Skin epidermis (tissue), 12 donors: ENCODE results near the gene DNAL1.
"Not testable (repeated sequence)": the region's sequence is repeated elsewhere in the genome, so short reads cannot be mapped to it uniquely, and the experiment has no call there.

ENCODE experiments used
- H3K27ac ChIP-seq, 21 experiments: fragments of 200-600 bp; sonication (generic) in 11 of 21; one replicate each; pipeline ENCODE4 v1.5.0; 2020; ENCODE audit warnings: mild to moderate bottlenecking in 3 of 21, inconsistent platforms in 2 of 21, moderate library complexity in 2 of 21
- H3K4me3 ChIP-seq, 7 experiments: fragments of 200-600 bp; sonication (generic) in 2 of 7; one replicate each; pipeline ENCODE4 v1.5.0; 2020; ENCODE audit warnings: inconsistent platforms in 2 of 7, mild to moderate bottlenecking in 2 of 7, moderate library complexity in 1 of 7

Gene DNAL1

DNA sequence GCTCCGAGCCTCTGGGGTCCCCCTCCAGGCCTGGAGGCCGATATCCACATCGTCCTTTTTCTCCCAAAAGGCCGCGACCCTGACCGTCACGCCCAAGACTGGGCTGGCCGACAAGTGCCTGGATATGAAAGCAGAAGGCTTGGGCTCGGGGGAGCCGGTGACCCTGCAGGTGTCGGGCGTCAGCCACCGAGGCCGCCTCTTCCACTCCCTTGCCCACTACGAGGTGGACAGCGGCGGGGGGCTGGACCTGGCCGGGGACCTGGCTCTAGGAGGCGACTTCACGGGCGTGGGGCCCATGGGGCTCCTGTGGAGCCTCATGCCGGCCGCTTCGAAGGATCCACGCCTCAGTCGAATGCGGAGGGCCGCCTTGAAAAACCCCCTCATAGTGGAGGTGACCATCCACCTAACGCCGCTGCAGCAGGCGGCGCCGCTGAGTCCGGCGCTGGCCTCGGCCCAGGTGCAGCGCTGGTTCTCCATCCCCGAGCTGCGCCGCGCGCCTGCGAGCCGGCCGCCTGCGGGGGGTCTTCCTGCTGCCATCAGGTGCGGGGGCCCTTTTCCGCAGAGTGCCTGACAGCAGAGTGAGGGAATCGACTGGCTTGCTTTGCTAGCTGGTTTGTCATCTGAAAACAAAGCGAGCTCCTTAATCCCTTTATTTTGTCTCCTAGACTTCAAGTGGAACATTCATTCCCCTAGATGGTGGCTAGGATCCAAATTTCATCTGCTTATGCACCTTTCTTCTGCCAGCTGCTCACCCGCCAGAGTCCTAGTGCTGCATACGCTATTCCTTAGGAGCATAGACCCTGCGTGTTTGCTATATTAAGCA lies 10.6 kb upstream of the DNAL1 start:
- peak overlapping the region; percentile 14 to 54 (median 39) for H3K4me3 ChIP-seq
- peak overlapping the region in 4 of 21 experiments; percentile 5 to 57 (median 22) for H3K27ac ChIP-seq

DNA sequence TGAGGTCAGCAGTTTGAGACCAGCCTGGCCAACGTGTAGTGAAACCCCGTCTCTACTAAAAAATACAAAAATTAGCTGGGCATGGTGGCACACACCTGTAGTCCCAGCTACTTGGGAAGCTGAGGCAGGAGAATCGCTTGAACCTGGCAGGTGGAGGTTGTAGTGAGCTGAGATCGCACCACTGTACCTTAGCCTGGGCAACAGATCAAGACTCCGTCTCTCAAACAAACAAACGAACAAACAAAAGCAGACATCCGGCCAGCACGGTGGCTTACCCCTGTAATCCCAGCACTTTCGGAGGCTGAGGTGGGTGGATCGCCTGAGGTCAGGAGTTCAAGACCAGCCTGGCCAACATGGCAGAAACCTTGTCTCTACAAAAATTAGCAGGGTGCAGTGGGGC lies 8.4 kb upstream of the DNAL1 start:
- H3K27ac ChIP-seq, H3K4me3 ChIP-seq: not testable (repeated sequence)

GRCh38 chr14:73637830-73638229 lies 7.0 kb upstream of the DNAL1 start:
- Histone ChIP-seq H3K4me3 (no peak overlapping the region), H3K27ac (no peak overlapping the region)

GRCh38 chr14:73640796-73641365 lies 3.9 kb upstream of the DNAL1 start:
- no peak overlapping the region for H3K27ac ChIP-seq
- no peak overlapping the region for H3K4me3 ChIP-seq

DNA sequence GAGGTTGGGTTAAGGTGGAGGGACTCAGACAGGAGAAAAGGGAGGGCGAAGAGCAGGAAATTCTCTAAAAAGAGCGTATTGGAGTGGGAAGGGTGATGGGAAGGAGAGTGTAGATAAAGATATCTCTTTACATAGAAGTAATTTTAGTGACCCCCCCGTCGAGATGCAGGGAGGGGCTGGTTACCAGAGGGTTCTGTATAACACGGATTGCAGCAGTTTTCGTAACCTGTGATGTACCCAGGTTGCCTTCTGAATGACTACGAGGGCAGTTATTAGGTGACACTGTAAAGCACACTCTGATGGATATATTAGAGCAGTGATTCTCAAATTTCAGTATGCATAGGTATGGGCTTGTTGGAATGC lies 443 bp downstream of the DNAL1 start:
- peak overlapping the region; percentile 44 to 79 (median 63) for H3K4me3 ChIP-seq
- peak overlapping the region in 20 of 21 experiments; percentile 12 to 94 (median 80) for H3K27ac ChIP-seq

GRCh38 chr14:73651005-73651404 lies 6.2 kb downstream of the DNAL1 start:
- Histone ChIP-seq H3K27ac (no peak overlapping the region), H3K4me3 (no peak overlapping the region)

- Histone ChIP-seq H3K27ac (no peak overlapping the region), H3K4me3 (no peak overlapping the region)
Observed at GRCh38 chr14:73655851-73656250, 11.1 kb downstream of the DNAL1 start.

DNA sequence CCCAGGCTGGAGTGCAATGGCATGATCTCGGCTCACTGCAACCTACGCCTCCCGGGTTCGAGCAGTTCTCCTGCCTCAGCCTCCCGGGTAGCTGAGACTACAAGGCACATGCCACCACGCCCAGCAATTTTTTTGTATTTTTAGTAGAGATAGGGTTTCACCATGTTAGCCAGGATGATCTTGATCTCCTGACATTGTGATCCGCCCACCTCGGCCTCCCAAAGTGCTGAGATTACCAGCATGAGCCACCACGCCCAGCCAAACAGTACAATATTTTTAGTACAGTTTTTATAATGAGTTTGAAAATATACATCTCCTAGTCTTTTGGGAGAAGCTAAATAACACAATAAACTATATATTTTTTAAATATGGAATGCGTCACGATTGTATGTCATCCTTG lies 14.4 kb downstream of the DNAL1 start:
- H3K4me3 ChIP-seq, H3K27ac ChIP-seq: not testable (repeated sequence)

DNA sequence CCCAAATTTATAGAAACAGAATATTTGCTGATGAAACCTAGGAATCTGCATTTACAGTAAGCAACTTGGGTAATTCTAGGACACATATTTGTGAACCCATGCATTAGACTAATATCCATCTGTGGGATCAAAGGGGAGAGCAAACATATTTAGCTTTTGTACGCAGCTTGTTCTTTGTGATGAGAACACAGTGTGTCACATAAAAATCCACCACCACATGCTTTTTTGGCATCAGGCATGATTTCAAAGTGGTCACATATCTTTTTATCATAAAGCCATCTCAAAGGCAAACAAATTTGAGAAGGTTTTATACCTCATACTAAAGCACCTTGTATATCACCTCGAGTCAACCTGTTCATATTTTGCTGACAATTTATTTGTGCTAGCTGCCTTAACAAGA lies 15.7 kb downstream of the DNAL1 start:
- H3K27ac ChIP-seq: no peak overlapping the region
- no peak overlapping the region for H3K4me3 ChIP-seq

DNA sequence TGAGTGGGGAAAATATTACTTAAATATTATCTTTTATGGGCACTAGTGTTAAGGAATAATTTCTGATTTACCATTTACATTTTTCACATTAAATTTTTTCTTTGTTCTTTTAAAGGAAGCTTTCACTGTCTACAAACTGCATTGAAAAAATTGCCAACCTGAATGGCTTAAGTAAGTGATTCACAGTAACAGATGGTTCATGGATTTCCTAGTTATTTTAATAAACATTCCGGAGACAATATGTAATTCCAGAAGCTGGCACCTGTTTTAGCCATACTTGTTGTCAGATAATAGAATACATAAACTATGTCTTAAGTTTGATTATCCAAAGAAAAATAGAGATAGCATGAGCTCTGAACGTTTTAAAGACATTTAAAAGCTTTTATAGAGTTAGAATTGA lies 17.1 kb downstream of the DNAL1 start:
- H3K4me3 ChIP-seq: no peak overlapping the region
- no peak overlapping the region for H3K27ac ChIP-seq

- no peak overlapping the region for H3K27ac ChIP-seq
Observed at GRCh38 chr14:73662487-73662943, 17.7 kb downstream of the DNAL1 start.

GRCh38 chr14:73663548-73664212 lies 18.9 kb downstream of the DNAL1 start:
- Histone ChIP-seq H3K27ac (no peak overlapping the region), H3K4me3 (no peak overlapping the region)

More at GRCh38 chr14:73662487-73662943, 17.7 kb downstream of the DNAL1 start:
- no peak overlapping the region for H3K4me3 ChIP-seq

DNA sequence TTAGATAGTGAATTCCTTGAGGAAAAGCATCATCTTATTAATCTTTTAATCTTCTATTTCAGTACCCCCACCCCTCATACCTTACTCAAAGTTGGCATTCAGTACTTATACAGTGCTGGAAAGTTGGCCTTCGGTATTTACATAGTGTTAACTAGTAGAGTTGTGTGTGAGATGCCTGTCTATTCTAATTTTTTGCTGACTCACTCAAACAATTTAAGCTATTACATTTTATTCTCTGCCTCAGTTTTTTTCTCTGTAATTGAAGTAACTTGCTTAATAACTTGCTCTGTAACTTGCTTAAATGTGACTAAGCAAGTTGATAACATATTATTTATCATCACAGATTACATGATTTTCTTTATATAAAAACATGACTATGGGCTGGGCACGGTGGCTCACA lies 20.3 kb downstream of the DNAL1 start:
- no peak overlapping the region for H3K4me3 ChIP-seq
- H3K27ac ChIP-seq: no peak overlapping the region

GRCh38 chr14:73666583-73666982 lies 21.8 kb downstream of the DNAL1 start:
- Histone ChIP-seq H3K4me3 (no peak overlapping the region), H3K27ac (no peak overlapping the region)

GRCh38 chr14:73667854-73668253 lies 23.1 kb downstream of the DNAL1 start:
- no peak overlapping the region for H3K27ac ChIP-seq
- H3K4me3 ChIP-seq: no peak overlapping the region

GRCh38 chr14:73674986-73675385 lies 30.2 kb downstream of the DNAL1 start:
- H3K27ac ChIP-seq: no peak overlapping the region
- no peak overlapping the region for H3K4me3 ChIP-seq

DNA sequence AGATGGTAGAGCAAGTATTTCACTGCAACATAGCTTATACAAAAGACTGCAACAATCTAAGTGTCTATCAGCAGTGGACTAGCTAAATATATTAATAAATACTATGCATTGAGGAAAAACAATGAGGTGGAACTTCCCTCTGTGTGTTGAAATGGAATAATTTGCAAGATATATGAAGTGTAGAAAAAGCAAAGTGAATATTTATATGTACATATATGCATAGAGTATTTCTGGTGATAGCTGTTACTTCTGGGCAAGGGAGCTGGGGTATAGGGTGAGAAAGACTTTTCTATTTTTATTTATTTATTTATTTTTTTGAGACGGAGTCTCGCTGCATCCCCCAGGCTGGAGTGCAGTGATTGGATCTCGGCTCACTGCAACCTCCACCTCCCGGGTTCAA lies 33.9 kb downstream of the DNAL1 start:
- Histone ChIP-seq H3K27ac (no peak overlapping the region), H3K4me3 (no peak overlapping the region)

DNA sequence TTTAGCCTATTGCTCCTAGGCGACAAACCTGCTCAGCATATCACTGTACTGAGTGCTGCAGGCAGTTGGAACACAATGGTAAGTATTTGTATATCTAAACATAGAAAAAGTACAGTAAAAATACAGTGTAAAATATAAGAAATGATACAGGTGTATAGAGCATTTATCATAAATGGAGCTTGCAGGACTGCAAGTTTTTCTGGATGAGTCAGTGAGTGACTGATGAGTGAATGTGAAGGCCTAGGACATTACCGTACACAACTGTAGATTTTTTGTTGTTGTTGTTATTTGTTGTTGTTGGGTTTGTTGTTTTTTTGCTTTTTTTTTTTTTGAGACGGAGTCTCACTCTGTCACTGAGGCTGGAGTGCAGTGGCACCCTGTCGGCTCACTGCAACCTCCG lies 36.0 kb downstream of the DNAL1 start:
- H3K27ac ChIP-seq: no peak overlapping the region
- no peak overlapping the region for H3K4me3 ChIP-seq

DNA sequence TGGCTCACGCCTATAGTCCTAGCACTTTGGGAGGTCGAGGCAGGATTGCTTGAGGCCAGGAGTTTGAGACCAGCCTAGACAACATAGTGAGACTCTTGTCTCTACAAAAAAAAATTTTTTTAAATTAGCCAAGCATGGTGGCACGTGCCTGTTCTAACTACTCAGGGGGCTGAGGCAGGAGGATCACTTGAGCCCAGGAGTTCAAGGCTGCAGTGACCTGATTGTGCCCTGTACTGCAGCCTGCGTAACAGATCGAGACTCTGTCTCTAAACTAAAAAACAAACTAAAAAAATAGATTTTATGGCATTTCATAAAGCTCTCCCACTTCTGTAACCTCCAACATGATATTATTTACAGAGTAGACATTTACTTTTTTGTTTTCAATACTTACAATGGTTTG lies 39.8 kb downstream of the DNAL1 start:
- Histone ChIP-seq H3K4me3 (no peak overlapping the region), H3K27ac (no peak overlapping the region)

GRCh38 chr14:73685328-73685727 lies 40.5 kb downstream of the DNAL1 start:
- no peak overlapping the region for H3K27ac ChIP-seq
- no peak overlapping the region for H3K4me3 ChIP-seq

GRCh38 chr14:73686901-73687300 lies 42.1 kb downstream of the DNAL1 start:
- Histone ChIP-seq H3K4me3 (no peak overlapping the region), H3K27ac (no peak overlapping the region)
